ENCODE measurements around the gene PAQR7.

- TF ChIP-seq POLR2AphosphoS5 (IDR thresholded peaks at IDR 0.05; ENCODE audit: low read depth, low read length) (no peak), POLR2A (IDR thresholded peaks at IDR 0.05; ENCODE audit: low read depth, low read length) (no peak), TAF1 (IDR thresholded peaks at IDR 0.05; ENCODE audit: borderline replicate concordance, low read depth, low read length) (no peak)
These were observed 4.9 kb downstream of the PAQR7 start for GRCh38 chr1:25870614-25871013.

Data from GM12892 (cell line).